Measurements from ENCODE around the gene MAN2B2. TPM values are rescaled to one million over a fixed set of nuclear protein-coding genes. Genes with fewer than 3 reads are reported as not detected.

Gene MAN2B2
- total RNA-seq, 4 donors from 2014 or later, result 26.6 to 55.5 (median 31.7) TPM

GRCh38 chr4:6610856-6611430, 36.0 kb downstream of the MAN2B2 start:
- no peak for TF ChIP-seq CTCF (IDR thresholded peaks at IDR 0.05; ENCODE audit: low read depth)

DNA sequence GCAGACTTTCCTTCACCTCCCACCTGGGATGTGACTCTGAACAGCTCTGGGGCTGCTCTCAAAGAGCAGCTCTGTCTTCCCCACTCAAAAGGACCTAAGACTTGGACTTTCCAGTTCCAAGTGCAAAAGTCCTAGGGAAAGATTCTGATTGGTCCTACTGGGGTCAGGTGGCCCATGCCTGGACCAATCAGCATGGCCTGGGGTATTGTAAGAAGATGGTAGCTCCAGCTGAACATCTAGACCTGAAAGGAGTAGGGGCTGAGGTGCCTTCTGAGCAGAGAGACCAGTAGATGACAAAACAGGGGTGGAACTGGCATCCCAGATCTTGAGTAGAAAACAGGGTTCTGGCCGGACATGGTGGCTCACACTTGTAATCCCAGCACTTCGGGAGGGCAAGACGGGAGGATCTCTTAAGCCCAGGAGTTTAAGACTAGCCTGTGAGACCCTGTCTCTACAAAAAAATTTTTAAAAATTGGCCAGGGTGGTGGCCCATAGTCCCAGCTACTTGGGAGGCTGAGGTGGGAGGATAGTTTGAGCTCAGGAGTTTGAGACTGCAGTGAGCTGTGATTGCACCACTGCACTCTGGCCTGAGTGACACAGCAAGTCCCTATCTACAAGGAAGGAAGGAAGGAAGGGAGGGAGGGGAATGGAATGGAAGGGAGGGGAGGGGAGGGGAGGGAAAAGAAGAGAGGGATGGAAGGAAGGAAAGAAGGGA, 38.1 kb downstream of the MAN2B2 start:
- TF ChIP-seq CTCF (IDR thresholded peaks at IDR 0.05; ENCODE audit: low read depth), result no peak

DNA sequence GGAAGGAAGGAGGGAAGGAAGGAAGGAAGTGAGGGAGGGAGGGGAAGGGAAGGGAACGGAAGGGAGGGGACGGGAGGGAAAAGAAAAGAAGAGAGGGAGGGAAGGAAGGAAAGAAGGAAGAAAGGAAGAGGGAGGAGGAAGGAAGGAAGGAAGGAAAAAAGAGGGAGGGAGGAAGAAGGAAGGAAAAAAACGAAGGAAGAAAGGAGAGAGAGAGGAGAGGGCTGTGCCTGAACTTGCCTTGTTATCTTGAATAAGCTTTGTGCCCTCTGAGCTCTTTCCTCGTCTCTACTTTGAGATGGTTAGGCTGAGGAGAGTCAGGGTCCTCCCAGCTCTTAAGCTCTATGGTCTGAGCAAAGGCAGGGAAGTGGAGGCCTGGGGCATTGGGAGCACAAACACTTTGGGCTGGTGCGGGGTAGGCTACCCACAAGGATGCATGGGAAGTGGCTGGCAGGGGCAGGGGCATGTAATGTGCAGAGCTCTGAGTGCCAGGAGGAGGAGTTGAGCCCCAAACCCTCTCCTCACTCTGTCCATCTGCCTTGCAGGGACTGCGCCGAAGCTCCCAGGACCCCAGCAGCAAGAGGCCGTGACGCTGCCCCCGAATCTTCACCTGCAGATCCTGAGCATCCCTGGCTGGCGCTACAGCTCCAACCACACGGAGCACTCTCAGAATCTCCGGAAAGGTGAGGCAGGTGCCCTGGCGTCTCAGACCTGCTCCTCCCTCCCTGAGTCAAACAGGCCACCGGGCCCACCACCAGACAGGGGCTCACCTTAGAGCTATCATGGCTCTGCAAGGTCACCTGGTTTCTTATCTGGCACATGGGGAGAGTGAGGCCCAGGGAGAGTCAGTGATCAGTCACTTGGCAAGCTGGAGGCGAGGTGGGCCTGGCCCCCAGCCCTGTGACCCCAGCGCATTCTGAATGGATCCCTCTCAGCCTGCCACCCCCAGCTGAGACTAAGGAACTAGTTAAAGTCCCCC, 39.0 kb downstream of the MAN2B2 start:
- TF ChIP-seq CTCF (IDR thresholded peaks at IDR 0.05; ENCODE audit: low read depth), result no peak

GRCh38 chr4:6614701-6615230, 39.8 kb downstream of the MAN2B2 start:
- no peak for TF ChIP-seq CTCF (IDR thresholded peaks at IDR 0.05; ENCODE audit: low read depth)

DNA sequence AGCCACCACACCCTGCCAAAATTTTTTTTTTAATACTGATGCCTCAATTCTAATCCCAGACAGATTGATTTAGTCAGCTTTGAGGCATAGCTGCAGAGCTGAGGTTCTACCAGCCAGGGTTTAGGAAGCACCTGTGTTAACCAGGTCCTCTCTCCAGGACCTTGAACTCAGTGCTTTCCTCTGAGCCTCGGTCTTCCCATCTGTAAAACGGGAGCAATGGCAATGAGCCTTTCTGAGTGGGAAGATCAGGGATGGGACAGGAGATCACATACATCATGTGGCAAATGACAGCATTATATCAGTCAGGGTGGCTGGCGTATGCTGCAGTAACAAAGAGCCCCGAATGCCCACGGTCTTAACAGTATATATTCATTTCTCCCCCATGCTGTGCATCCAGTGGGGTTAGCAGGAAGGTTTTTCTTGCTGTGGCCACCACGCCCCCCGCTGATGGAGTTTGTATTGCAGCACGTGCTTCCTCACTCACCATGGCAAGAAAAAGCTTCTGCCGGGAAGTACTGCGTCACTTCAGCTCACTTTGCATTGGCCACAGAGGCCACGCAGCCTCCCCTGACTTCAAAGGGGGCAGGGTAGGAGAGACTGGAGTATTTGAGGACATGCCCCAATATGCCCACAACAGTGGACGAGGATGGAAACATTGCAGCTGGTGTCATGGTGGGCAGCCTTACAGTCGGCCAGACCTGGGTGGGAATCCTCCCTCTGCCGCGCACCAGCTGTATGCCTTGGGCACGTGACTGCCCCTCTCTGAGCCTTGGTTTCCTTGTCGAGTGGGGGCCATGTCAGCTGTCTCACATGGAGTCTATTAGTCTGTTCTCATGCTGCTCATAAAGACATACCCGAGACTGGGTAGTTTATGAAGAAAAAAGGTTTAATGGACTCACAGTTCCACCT, 41.4 kb downstream of the MAN2B2 start:
- TF ChIP-seq CTCF (IDR thresholded peaks at IDR 0.05; ENCODE audit: low read depth), result no peak

GRCh38 chr4:6617246-6617645, 42.3 kb downstream of the MAN2B2 start:
- no peak for TF ChIP-seq CTCF (IDR thresholded peaks at IDR 0.05; ENCODE audit: low read depth)
